ENCODE measurements around the gene NYAP2.

The NYAP2 gene

DNA sequence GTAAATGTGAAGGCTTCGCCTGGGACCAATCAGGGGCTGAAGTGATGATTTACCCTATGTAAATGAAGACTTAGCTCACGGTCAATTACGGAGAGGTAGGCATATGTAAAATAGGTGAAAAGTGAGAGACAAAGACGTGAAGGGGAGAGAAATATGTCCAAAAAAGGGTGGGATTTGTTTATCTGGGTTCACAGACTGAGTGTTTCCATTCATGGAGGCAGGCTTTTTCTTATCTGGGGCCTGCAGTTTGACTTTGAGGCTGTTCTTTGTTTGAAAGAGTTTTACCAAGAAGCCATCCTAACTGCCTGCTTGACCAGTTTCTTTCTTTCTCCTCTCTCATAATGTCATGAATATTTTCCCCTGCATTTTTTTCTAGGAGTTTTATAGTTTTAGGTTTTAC lies 202.7 kb downstream of the NYAP2 start:
- Histone ChIP-seq H3K4me3 (no peak overlapping the region), H3K27ac (no peak overlapping the region)
- no peak for TF ChIP-seq CTCF (IDR thresholded peaks at IDR 0.05)
- DNase-seq (ENCODE audit: low spot score): no peak

DNA sequence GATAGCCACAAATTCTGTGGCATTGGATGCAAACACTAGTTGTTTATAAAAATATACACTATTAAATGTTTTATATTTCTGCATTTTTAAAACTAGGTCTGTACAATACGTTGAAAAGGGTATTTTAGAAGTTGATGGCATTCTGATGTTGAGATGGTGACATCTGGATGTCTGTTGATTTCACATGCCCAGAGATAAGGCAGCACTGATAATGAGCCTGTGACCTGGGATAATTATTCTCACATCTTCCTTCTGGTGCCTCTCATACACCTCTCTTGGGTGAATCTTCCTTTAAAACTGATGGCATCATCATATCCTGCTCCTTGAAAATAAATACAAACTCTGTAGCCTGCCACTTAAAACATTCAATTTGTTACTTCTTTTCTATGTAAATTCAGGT lies 208.6 kb downstream of the NYAP2 start:
- DNase-seq (ENCODE audit: low spot score): no peak
- Histone ChIP-seq H3K4me3 (no peak overlapping the region), H3K27ac (no peak overlapping the region)
- no peak for TF ChIP-seq CTCF (IDR thresholded peaks at IDR 0.05)

- DNase-seq (ENCODE audit: low spot score): no peak
- Histone ChIP-seq H3K27ac (no peak overlapping the region), H3K4me3 (no peak overlapping the region)
- TF ChIP-seq CTCF (IDR thresholded peaks at IDR 0.05): no peak
Measured at GRCh38 chr2:225612636-225613035, 213.1 kb downstream of the NYAP2 start.

DNA sequence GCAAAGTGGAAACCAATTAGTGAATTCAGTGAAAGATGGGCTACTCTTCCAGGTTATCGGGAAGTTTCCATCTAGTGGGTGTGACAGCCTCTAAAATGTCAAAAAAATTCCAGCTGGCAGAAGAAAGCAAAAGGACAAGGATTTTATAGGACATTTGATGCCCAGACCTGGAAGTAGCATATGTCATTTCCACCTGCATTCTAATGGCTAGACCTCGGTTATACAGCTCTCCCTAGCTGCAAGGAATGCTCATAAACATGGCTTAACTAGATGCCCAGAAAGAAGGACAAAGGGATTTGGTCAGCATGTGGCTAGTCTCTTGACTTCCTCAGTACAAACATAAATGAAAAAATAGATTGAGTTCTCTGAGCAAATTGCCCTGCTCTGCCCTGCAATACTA lies 215.4 kb downstream of the NYAP2 start:
- no peak overlapping the region for H3K27ac ChIP-seq
- no peak overlapping the region for H3K4me3 ChIP-seq
- no peak for TF ChIP-seq CTCF (IDR thresholded peaks at IDR 0.05)
- DNase-seq (ENCODE audit: low spot score): no peak

- TF ChIP-seq CTCF (IDR thresholded peaks at IDR 0.05): no peak
- DNase-seq (ENCODE audit: low spot score): no peak
- H3K27ac ChIP-seq: no peak overlapping the region
- H3K4me3 ChIP-seq: no peak overlapping the region
Measured at GRCh38 chr2:225615514-225615913, 216.0 kb downstream of the NYAP2 start.

GRCh38 chr2:225616372-225616771 lies 216.9 kb downstream of the NYAP2 start:
- TF ChIP-seq CTCF (IDR thresholded peaks at IDR 0.05): no peak

GRCh38 chr2:225616848-225617247 lies 217.3 kb downstream of the NYAP2 start:
- DNase-seq (ENCODE audit: low spot score): no peak
- H3K27ac ChIP-seq: no peak overlapping the region
- no peak for TF ChIP-seq CTCF (IDR thresholded peaks at IDR 0.05)
- no peak overlapping the region for H3K4me3 ChIP-seq

More at GRCh38 chr2:225616372-225616771, 216.9 kb downstream of the NYAP2 start:
- no peak for DNase-seq (ENCODE audit: low spot score)
- Histone ChIP-seq H3K4me3 (no peak overlapping the region), H3K27ac (no peak overlapping the region)
